Ovary (tissue), 9 donors: Measurements from ENCODE around the gene ZNF45. TPM values are rescaled to one million over a fixed set of nuclear protein-coding genes. Genes with fewer than 3 reads are reported as not detected.
"Not testable (repeated sequence)": the region's sequence is repeated elsewhere in the genome, so short reads cannot be mapped to it uniquely, and the experiment has no call there.

Experiments used
- DNase-seq, 5 donors: peaks; one replicate each; pipeline ENCODE4 v3.0.0-alpha.2; 2019 to 2020
- H3K27ac ChIP-seq, 2 donors: fragments of 200-600 bp; one replicate each; pipeline versions ENCODE4 v1.5.1 to v1.8.0; 2019 to 2022
- H3K27me3 ChIP-seq: fragments of 200-600 bp; one replicate; pipeline ENCODE4 v1.8.0; 2022
- H3K36me3 ChIP-seq: fragments of 200-600 bp; sonication (generic); one replicate; pipeline ENCODE4 v1.5.1; 2019
- H3K4me1 ChIP-seq: one replicate; pipeline ENCODE4 v1.8.1; 2013; ENCODE audit warnings: mild to moderate bottlenecking, moderate library complexity; ENCODE audit not compliant: insufficient read depth
- H3K4me3 ChIP-seq: fragments of 200-600 bp; sonication (generic); one replicate; pipeline ENCODE4 v1.5.1; 2017
- H3K9me3 ChIP-seq, 2 donors: fragments of 200-600 bp in 1 of 2; sonication (generic) in 1 of 2; one replicate each; pipeline versions ENCODE4 v1.5.1 to v1.8.1; 2013 to 2019; ENCODE audit warnings: mild to moderate bottlenecking in 1 of 2, moderate library complexity in 1 of 2
- EP300 ChIP-seq: sonication (generic); formaldehyde crosslinking; IDR thresholded peaks from one replicate; pipeline ENCODE4 v1.6.1; 2017; ENCODE audit warnings: antibody characterized with exemption
- POLR2A ChIP-seq: fragments of 450-650 bp; IDR thresholded peaks from one replicate; pipeline ENCODE4 v1.6.1; 2017; ENCODE audit warnings: antibody characterized with exemption, mild to moderate bottlenecking, moderate library complexity
- WGBS, 3 donors: extraction: QIAGEN DNeasy Blood & Tissue Kit in 1 of 3; methylation state at CpG; one replicate each; pipeline versions ENCODE4 v1.1.5 to v1.1.7; 2013 to 2017; 5-methylcytosine and 5-hydroxymethylcytosine counted together
- intact Hi-C, 4 donors: fragments of 100-400 bp; cut with DNase I; formaldehyde crosslinking; loops; one replicate each; pipeline versions ENCODE4 v1.11.0 to v1.15.1; 2022 to 2023
- polyA plus RNA-seq, 2 donors: library from polyadenylated mRNA; stranded (reverse); fragments of 200-250 nt in 1 of 2; fragments of 350-450 nt in 1 of 2; fragmentation: Illumina TruSeq in 1 of 2; extraction: RNeasy Lipid Tissue Mini Kit (QIAGEN cat#74804) in 1 of 2; gene quantifications; one replicate each; pipeline ENCODE4 v1.2.3, GENCODE V29; 2013 to 2014
- total RNA-seq, 7 donors: library from RNA; depleted of rRNA in 2 of 7; stranded (reverse); fragments of >200 nt in 2 of 7; fragmentation: NEBNext Ultra II Directional in 3 of 7; extraction: Animal tissue kit (Norgen Biotek cat#: 25700) in 3 of 7; gene quantifications; one replicate each; pipeline versions ENCODE4 v1.1.0 to v1.2.4, GENCODE V29; 2016 to 2023
- TF ChIP-seq, protein P1 (sequence below), 3 donors: fragments of 450-650 bp in 2 of 3; fragments of 200-600 bp in 1 of 3; IDR thresholded peaks; one replicate each; pipeline versions ENCODE4 v1.5.1 to v1.8.0; 2016 to 2022; ENCODE audit warnings: antibody characterized with exemption in 3 of 3, mild to moderate bottlenecking in 1 of 3
- donor health status: DM: no; HTN: no; CAD: no; lungs with moderate emphysema.
- donor health status: DM: no; HTN: no; CAD: no.
- donor health status: Bipolar disorder and iron deficiency.
- donor health status: DM: yes; HTN: yes; CAD: no.
- donor health status: DM: no; HTN: no; CAD: no.
- donor health status: DM: yes; HTN: yes; CAD: no.

Gene ZNF45
- total and polyA plus RNA-seq, 9 donors = 7.0 to 18.8 (median 13.5) TPM

DNA sequence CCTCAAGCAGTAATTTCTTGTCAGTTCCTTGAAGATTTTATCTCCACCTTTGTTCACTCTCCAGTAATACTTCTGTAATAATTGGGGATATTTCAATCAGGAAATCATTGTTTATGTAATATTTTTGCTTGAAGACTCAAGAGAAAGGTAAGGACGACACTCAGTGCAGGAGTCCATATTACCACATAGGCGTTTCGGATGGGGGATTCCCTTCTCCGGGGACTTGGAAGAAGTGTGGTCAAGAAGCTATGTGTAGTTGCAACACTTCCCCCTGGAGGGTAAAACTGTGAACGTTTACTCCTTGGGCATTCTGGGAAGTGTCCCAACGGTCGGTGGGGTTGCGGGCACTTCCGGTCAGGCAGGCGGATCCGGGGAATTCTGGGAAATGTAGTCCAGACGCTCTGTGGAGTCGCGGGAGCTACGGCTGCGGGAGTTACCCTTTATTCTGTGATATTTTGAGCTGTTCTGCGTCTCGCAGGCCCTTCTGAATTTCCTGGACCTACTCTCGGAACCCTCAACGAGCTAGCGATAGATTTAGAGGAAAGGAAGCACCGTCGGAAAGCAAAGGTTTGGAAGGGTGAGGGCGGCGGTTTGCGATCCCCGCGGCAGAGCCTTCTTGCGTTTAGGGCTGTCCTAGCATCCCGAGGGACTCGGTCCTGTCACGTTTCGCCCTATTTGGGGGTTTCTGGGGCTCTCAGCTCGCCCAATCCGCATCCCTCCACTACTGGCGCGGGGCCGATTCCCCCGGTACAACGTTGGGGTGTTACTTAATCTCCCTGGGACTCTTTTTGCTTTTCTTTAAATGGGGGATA is 16.0 kb upstream of the ZNF45 start, which contains the start of gene ZNF221:
Gene ZNF221, plus strand, starts transcription at position 395 of the 812 bp plus-strand sequence. CDS start 11,499 bp downstream, outside the sequence.
- DNase-seq = peak; percentile 89 to 93 (median 91)
- Histone ChIP-seq H3K9me3 (peaks cover 0 to 12% of the 10 kb centered on the region in 2 donors), H3K4me1 (no peaks in the 10 kb centered on the region), H3K4me3 (peak within 1 kb of the TSS; percentile 76), H3K36me3 (no peaks in the 10 kb centered on the region), H3K27ac (peak within 1 kb of the TSS; percentile 29 to 37), H3K27me3 (no peaks in the 10 kb centered on the region)
- TF ChIP-seq EP300 (peak; percentile 41), POLR2A (no peak)
- TF ChIP-seq, protein P1, sequence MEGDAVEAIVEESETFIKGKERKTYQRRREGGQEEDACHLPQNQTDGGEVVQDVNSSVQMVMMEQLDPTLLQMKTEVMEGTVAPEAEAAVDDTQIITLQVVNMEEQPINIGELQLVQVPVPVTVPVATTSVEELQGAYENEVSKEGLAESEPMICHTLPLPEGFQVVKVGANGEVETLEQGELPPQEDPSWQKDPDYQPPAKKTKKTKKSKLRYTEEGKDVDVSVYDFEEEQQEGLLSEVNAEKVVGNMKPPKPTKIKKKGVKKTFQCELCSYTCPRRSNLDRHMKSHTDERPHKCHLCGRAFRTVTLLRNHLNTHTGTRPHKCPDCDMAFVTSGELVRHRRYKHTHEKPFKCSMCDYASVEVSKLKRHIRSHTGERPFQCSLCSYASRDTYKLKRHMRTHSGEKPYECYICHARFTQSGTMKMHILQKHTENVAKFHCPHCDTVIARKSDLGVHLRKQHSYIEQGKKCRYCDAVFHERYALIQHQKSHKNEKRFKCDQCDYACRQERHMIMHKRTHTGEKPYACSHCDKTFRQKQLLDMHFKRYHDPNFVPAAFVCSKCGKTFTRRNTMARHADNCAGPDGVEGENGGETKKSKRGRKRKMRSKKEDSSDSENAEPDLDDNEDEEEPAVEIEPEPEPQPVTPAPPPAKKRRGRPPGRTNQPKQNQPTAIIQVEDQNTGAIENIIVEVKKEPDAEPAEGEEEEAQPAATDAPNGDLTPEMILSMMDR (IDR thresholded peaks at IDR 0.05) = peak in 2 of 3 donors; percentile 49 to 59
- WGBS, 3 donors = 0% methylated on average over 40 of the region's 40 CpGs
- intact Hi-C loops = no loop called here

DNA sequence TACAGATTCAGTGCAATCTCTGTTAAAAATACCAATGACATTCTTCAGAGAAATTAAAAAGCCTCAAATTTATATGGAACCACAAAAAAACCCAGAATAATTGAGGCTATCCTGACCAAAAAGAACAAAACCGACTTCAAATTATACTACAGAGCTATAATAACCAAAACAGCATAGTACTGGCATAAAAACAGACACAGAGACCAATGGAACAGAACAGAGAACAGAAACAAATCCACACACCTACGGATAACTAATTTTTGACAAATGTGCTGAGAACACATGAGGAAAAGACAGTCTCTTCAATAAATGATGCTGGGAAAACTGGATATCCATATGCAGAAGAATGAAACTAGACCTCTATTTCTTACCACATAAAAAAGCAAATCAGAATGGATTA is 14.7 kb upstream of the ZNF45 start:
- H3K36me3 ChIP-seq, H3K9me3 ChIP-seq, H3K27me3 ChIP-seq, H3K4me1 ChIP-seq, H3K4me3 ChIP-seq, H3K27ac ChIP-seq, DNase-seq, intact Hi-C loops: not testable (repeated sequence)
- WGBS, 3 donors = 86 to 87% (median 87%) methylated on average over 2 of the region's 2 CpGs

DNA sequence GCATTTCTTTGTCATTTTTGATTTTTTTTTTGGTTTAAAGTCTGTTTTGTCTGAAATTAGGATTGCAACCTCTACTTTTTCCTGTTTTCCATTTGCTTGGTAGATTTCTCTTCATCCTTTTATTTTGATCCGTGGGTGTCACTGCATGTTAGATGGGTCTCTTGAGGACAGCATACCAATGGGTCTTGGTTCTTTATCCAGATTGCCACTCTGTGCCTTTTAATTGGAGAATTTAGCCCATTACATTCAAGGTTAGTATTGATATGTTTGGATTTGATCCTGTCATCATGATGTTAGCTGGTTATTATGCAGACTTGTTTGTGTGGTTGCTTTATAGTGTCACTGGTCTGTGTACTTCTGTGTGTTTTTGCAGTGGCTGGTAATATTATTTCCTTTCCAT is 12.3 kb upstream of the ZNF45 start:
- H3K9me3 ChIP-seq = not testable (repeated sequence)

DNA sequence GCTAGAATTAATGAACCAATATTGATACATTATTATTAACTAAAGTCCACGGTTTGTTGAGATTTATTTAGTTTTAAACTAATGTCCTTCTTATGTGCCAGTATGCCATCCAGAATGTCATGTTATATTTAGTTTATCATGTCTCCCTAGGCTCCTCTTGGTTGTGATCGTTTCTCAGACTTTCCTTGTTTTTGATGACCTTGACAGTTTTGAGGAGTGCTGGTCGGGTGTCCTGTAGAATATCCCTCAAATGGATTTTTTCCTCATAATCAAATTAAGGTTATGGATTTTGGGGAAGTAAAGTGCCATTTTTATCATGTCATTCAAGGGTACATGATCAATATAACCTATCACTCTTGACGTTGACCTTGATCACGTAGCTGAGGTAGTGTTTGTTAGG is 6.1 kb upstream of the ZNF45 start:
- Histone ChIP-seq H3K27ac (no peak overlapping the region), H3K27me3 (no peaks in the 10 kb centered on the region), H3K36me3 (no peaks in the 10 kb centered on the region), H3K9me3 (no peaks in the 10 kb centered on the region), H3K4me3 (no peak overlapping the region), H3K4me1 (no peaks in the 10 kb centered on the region)
- no peak for TF ChIP-seq EP300
- TF ChIP-seq, protein P1 (IDR thresholded peaks at IDR 0.05) = no peak
- no peak for TF ChIP-seq POLR2A
- 41 to 72% (median 62%) methylated on average over 5 of the region's 5 CpGs for WGBS, 3 donors
- intact Hi-C loops = no loop called here
- no peak for DNase-seq

More for the DNA sequence above, 12.3 kb upstream of the ZNF45 start:
- DNase-seq, H3K27me3 ChIP-seq, intact Hi-C loops, H3K36me3 ChIP-seq, H3K4me1 ChIP-seq, H3K27ac ChIP-seq, H3K4me3 ChIP-seq: not testable (repeated sequence)
- WGBS, 3 donors = 0% methylated on average over 1 of the region's 1 CpG

DNA sequence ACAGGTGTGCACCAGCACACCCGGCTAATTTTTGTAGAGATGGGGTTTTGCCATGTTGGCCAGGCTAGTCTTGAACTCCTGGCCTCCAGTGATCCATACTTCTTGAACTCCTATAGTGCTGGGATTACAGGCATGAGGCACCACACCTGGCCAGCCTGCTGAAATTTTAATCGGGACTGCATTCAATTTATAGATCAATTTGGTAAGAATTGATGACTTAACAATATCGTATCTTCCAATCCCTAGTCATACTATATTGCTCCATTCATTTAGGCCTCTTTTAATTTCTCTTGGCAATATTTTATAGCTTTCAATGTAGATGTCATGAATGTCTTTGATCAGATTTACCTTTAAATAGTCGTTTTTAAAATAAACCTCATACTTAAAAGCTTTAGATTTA is 5.6 kb upstream of the ZNF45 start:
- no peaks in the 10 kb centered on the region for H3K4me1 ChIP-seq
- H3K9me3 ChIP-seq = no peaks in the 10 kb centered on the region
- TF ChIP-seq POLR2A = no peak
- TF ChIP-seq, protein P1 (IDR thresholded peaks at IDR 0.05) = no peak
- no peak for TF ChIP-seq EP300
- no peaks in the 10 kb centered on the region for H3K36me3 ChIP-seq
- intact Hi-C loops = no loop called here
- no peak overlapping the region for H3K4me3 ChIP-seq
- H3K27ac ChIP-seq = no peak overlapping the region
- DNase-seq = no peak
- 72 to 77% (median 77%) methylated on average over 4 of the region's 4 CpGs for WGBS, 3 donors
- H3K27me3 ChIP-seq = no peaks in the 10 kb centered on the region
